Ascending aorta (tissue), 2 donors: ENCODE measurements around the gene ARHGAP26. TPM values are rescaled to one million over a fixed set of nuclear protein-coding genes. Genes with fewer than 3 reads are reported as not detected.

ENCODE experiments used
- DNase-seq, 2 donors: peaks; one replicate each; pipeline ENCODE4 v3.0.0-alpha.2; 2019; ENCODE audit warnings: low spot score in 2 of 2
- H3K27ac ChIP-seq, 2 donors: fragments of 200-600 bp; sonication (generic); one replicate each; pipeline ENCODE4 v1.5.1; 2016 to 2017; ENCODE audit warnings: mild to moderate bottlenecking in 1 of 2
- H3K27me3 ChIP-seq: fragments of 200-600 bp; sonication (generic); one replicate; pipeline ENCODE4 v1.5.1; 2017
- H3K36me3 ChIP-seq, 2 donors: fragments of 200-600 bp; sonication (generic); one replicate each; pipeline ENCODE4 v1.5.1; 2016
- H3K4me1 ChIP-seq, 2 donors: fragments of 200-600 bp; sonication (generic); one replicate each; pipeline ENCODE4 v1.5.1; 2016 to 2017; ENCODE audit warnings: mild to moderate bottlenecking in 1 of 2
- H3K4me3 ChIP-seq, 2 donors: fragments of 200-600 bp; sonication (generic); one replicate each; pipeline ENCODE4 v1.5.1; 2016 to 2017; ENCODE audit warnings: mild to moderate bottlenecking in 1 of 2
- H3K9me3 ChIP-seq, 2 donors: fragments of 200-600 bp; sonication (generic); one replicate each; pipeline ENCODE4 v1.5.1; 2016
- intact Hi-C: fragments of 100-400 bp; cut with DNase I; formaldehyde crosslinking; loops from one replicate; pipeline ENCODE4 v1.15.1; 2023
- total RNA-seq: library from RNA; depleted of rRNA; stranded (reverse); fragments of >200 nt; gene quantifications from one replicate; pipeline ENCODE4 v1.1.0, GENCODE V29; 2016
- TF ChIP-seq, protein P1 (sequence below), 3 experiments: fragments of 200-600 bp in 2 of 3; fragments of 450-650 bp in 1 of 3; sonication (generic) in 2 of 3; IDR thresholded peaks; one replicate each; pipeline ENCODE4 v1.5.1; 2016 to 2019; ENCODE audit warnings: antibody characterized with exemption in 3 of 3, mild to moderate bottlenecking in 1 of 3, moderate library complexity in 1 of 3

The ARHGAP26 gene
- total RNA-seq, 1 donor from 2014 or later: 34.9 TPM

DNA sequence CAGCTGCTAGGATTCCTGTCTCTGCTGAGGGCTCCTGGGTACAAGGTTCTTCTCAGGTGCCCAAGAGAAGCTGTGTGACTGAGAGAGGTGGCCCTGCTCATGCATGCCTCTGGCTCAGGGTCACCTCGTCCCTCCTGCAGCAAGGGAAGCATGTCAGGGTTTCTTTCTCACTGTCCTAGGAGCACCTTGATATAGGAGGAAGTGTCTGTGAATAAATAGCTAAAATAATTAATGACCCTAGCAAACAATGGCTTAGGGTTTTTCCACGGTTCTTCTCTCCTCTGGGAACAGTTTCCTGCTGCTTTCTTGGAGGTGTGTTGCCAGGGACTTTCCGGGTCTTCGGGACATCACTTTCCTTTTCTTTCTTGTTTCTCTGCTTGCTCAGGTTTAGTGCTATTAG lies 87.2 kb downstream of the ARHGAP26 start:
- no peaks in the 10 kb centered on the region for H3K27me3 ChIP-seq
- H3K9me3 ChIP-seq: no peaks in the 10 kb centered on the region
- no peak overlapping the region for H3K27ac ChIP-seq
- no peaks in the 10 kb centered on the region for H3K36me3 ChIP-seq
- H3K4me3 ChIP-seq: no peak overlapping the region
- H3K4me1 ChIP-seq: peaks cover 0 to 12% of the 10 kb centered on the region in 2 donors
- intact Hi-C loops: no loop called here
- no peak for DNase-seq
- TF ChIP-seq, protein P1, sequence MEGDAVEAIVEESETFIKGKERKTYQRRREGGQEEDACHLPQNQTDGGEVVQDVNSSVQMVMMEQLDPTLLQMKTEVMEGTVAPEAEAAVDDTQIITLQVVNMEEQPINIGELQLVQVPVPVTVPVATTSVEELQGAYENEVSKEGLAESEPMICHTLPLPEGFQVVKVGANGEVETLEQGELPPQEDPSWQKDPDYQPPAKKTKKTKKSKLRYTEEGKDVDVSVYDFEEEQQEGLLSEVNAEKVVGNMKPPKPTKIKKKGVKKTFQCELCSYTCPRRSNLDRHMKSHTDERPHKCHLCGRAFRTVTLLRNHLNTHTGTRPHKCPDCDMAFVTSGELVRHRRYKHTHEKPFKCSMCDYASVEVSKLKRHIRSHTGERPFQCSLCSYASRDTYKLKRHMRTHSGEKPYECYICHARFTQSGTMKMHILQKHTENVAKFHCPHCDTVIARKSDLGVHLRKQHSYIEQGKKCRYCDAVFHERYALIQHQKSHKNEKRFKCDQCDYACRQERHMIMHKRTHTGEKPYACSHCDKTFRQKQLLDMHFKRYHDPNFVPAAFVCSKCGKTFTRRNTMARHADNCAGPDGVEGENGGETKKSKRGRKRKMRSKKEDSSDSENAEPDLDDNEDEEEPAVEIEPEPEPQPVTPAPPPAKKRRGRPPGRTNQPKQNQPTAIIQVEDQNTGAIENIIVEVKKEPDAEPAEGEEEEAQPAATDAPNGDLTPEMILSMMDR (IDR thresholded peaks at IDR 0.05): no peak

DNA sequence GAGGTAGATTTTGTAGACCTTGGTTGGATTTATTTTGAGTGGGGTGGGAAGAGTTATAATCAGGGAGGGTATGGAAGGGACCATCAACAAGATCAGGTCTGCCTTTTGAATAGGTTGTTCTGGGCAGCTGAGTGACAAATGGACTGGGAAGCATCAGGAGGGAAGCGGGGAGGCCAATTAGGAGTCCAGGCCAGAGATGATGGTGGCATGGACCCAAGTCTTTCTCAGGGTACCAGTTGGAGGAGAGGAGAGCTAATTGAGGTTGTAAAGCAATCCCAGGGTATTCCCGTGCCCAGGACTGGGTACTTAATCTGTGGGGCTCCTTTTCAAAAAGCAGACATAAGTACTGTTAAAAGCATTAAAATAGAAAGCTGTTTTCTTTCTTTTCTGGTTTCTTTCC lies 88.9 kb downstream of the ARHGAP26 start:
- TF ChIP-seq, protein P1 (IDR thresholded peaks at IDR 0.05): no peak
- intact Hi-C loops: no loop called here
- no peaks in the 10 kb centered on the region for H3K27me3 ChIP-seq
- peaks cover 0 to 13% of the 10 kb centered on the region in 2 donors for H3K4me1 ChIP-seq
- H3K36me3 ChIP-seq: no peaks in the 10 kb centered on the region
- no peak for DNase-seq
- no peak overlapping the region for H3K4me3 ChIP-seq
- H3K9me3 ChIP-seq: no peaks in the 10 kb centered on the region
- H3K27ac ChIP-seq: no peak overlapping the region

DNA sequence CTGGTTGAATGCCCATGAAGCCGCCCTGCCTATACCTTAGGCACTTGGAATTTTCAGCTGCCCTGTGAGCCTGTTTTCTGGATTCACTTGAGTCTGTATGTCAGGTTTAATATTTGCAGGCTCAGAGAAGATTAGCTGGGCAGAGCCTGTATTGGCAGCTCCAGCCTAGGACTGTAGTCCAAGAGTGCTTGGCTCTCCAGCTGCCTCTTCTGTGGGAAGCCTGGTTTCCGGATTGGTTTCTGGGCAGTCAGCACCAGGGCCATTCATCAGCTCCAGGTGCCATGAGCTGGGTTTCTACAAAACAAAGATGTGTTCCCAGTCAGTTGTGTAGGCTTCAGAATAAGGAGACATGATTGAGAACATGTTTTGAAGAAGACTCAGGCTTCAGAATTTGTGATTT lies 90.1 kb downstream of the ARHGAP26 start:
- no peak for DNase-seq
- H3K4me3 ChIP-seq: no peak overlapping the region
- TF ChIP-seq, protein P1 (IDR thresholded peaks at IDR 0.05): no peak
- no peaks in the 10 kb centered on the region for H3K27me3 ChIP-seq
- intact Hi-C loops: no loop called here
- no peaks in the 10 kb centered on the region for H3K36me3 ChIP-seq
- H3K4me1 ChIP-seq: peaks cover 0 to 9% of the 10 kb centered on the region in 2 donors
- no peaks in the 10 kb centered on the region for H3K9me3 ChIP-seq
- H3K27ac ChIP-seq: no peak overlapping the region

DNA sequence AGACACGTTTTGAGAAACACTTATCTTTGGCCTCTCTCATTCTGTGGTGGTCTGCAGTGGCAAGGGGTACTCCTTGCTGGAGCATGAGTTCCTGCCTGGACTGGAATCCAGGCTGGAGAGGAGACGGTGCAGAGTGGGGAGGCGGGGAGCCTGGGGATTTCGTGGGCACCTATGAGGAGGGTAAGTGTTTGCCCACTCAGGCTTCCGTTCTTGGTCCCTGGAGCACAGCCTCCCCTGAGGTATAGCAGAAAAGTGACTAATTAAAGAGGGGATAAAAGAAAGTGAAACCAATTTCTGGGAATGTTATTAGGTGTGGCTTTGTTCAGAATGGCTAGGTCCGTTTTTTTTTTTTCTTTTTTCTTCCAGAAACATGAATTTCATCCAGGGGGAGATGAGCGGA lies 90.8 kb downstream of the ARHGAP26 start:
- no peak overlapping the region for H3K4me3 ChIP-seq
- intact Hi-C loops: no loop called here
- TF ChIP-seq, protein P1 (IDR thresholded peaks at IDR 0.05): no peak
- no peak for DNase-seq
- H3K27ac ChIP-seq: no peak overlapping the region
- H3K36me3 ChIP-seq: no peaks in the 10 kb centered on the region
- no peaks in the 10 kb centered on the region for H3K9me3 ChIP-seq
- H3K27me3 ChIP-seq: no peaks in the 10 kb centered on the region
- H3K4me1 ChIP-seq: peaks cover 0 to 9% of the 10 kb centered on the region in 2 donors

DNA sequence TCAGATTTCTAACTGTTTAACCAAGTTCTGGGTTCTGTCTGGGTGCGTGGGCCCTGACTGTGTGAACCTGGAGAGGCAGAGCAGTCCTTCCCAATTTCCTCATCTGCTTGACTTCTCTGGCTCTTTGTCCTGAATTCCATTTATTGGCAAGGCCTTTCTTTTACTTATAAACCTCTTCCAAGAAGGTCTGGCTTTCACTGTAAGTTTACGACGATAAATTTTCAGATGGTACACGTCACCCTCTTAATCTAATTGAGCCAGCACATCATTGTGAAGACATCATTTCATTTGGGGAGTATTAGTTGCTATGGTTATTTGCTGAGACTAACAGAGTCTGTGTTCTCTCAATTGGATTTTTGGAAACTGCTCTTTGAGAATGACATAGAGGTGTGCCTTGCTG lies 92.4 kb downstream of the ARHGAP26 start:
- no peaks in the 10 kb centered on the region for H3K9me3 ChIP-seq
- intact Hi-C loops: loop anchor here (2.0 kb wide), 1 partner anchor 20 kb away; no protein-coding TSS in a partner anchor
- peak overlapping the region; percentile 39 to 40 for H3K27ac ChIP-seq
- no peaks in the 10 kb centered on the region for H3K36me3 ChIP-seq
- no peak for DNase-seq
- peaks cover 0 to 16% of the 10 kb centered on the region in 2 donors for H3K4me1 ChIP-seq
- TF ChIP-seq, protein P1 (IDR thresholded peaks at IDR 0.05): no peak
- no peaks in the 10 kb centered on the region for H3K27me3 ChIP-seq
- H3K4me3 ChIP-seq: no peak overlapping the region

DNA sequence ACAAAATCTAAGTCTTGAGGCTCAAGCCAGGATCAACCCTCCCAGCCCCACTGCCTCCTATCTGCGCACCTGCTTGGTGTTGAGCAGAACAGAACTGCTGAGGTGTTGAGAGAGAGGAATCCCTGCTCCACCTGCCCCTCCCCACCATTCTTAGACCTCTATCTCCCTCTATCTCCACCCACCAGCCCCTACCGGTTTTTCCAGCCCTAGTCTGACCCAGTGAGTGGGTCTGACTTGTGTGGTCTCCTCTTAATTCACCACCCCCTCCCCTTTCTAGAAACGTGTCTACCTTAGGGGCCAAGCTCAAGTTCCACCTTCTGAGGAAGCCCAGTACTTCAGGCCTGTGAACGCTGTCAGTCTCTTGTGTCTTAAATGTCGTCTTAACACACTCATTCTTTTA lies 93.7 kb downstream of the ARHGAP26 start:
- H3K27ac ChIP-seq: no peak overlapping the region
- no peak overlapping the region for H3K4me3 ChIP-seq
- H3K4me1 ChIP-seq: peaks cover 0 to 19% of the 10 kb centered on the region in 2 donors
- TF ChIP-seq, protein P1 (IDR thresholded peaks at IDR 0.05): no peak
- intact Hi-C loops: loop anchor here (2.0 kb wide), 1 partner anchor 21 kb away; no protein-coding TSS in a partner anchor
- no peaks in the 10 kb centered on the region for H3K27me3 ChIP-seq
- H3K36me3 ChIP-seq: no peaks in the 10 kb centered on the region
- no peaks in the 10 kb centered on the region for H3K9me3 ChIP-seq
- DNase-seq: no peak
